ENCODE data around the gene STAP1. TPM values are rescaled to one million over a fixed set of nuclear protein-coding genes. Genes with fewer than 3 reads are reported as not detected.
"Not testable (repeated sequence)": the region's sequence is repeated elsewhere in the genome, so short reads cannot be mapped to it uniquely, and the experiment has no call there.

Gene STAP1
- total RNA-seq, 2 donors from 2014 or later, result 0.34 TPM; not detected in 1

GRCh38 chr4:67624939-67625338, 66.4 kb downstream of the STAP1 start:
- Histone ChIP-seq H3K4me1 (replicated peaks) (no peaks in the 10 kb centered on the region), H3K27ac (no peak overlapping the region), H3K4me3 (no peak overlapping the region), H3K9me3 (no peaks in the 10 kb centered on the region), H3K27me3 (replicated peaks; ENCODE audit: insufficient read depth) (no peaks in the 10 kb centered on the region), H3K36me3 (peaks cover 0 to 8% of the 10 kb centered on the region in 2 donors)
- intact Hi-C loops (cut with DNase I), result no loop called here
- WGBS, result 66% methylated on average over 3 of the region's 3 CpGs
- TF ChIP-seq POLR2AphosphoS5 (IDR thresholded peaks at IDR 0.05), result no peak
- no peak for TF ChIP-seq POLR2A (IDR thresholded peaks at IDR 0.05)
- no peak for TF ChIP-seq CTCF (IDR thresholded peaks at IDR 0.05)
- no peak for DNase-seq (ENCODE audit: low spot score)

- Histone ChIP-seq H3K36me3 (no peaks in the 10 kb centered on the region), H3K4me1 (replicated peaks) (no peaks in the 10 kb centered on the region), H3K27ac (no peak overlapping the region), H3K4me3 (no peak overlapping the region), H3K9me3 (no peaks in the 10 kb centered on the region), H3K27me3 (replicated peaks; ENCODE audit: insufficient read depth) (no peaks in the 10 kb centered on the region)
- 89% methylated on average over 3 of the region's 3 CpGs for WGBS
- intact Hi-C loops (cut with DNase I), result no loop called here
- TF ChIP-seq CTCF (IDR thresholded peaks at IDR 0.05) (no peak), POLR2A (IDR thresholded peaks at IDR 0.05) (no peak), POLR2AphosphoS5 (IDR thresholded peaks at IDR 0.05) (no peak)
- no peak for DNase-seq (ENCODE audit: low spot score)
These were observed 74.0 kb downstream of the STAP1 start for GRCh38 chr4:67632492-67632891.

GRCh38 chr4:67634741-67635140, 76.2 kb downstream of the STAP1 start:
- Histone ChIP-seq H3K36me3 (peaks cover 0 to 4% of the 10 kb centered on the region in 2 donors), H3K4me1 (replicated peaks) (no peaks in the 10 kb centered on the region), H3K27ac (no peak overlapping the region), H3K9me3 (no peaks in the 10 kb centered on the region), H3K4me3 (no peak overlapping the region), H3K27me3 (replicated peaks; ENCODE audit: insufficient read depth) (no peaks in the 10 kb centered on the region)
- WGBS, result 46% methylated on average over 2 of the region's 2 CpGs
- no peak for TF ChIP-seq POLR2AphosphoS5 (IDR thresholded peaks at IDR 0.05)
- no peak for DNase-seq (ENCODE audit: low spot score)
- intact Hi-C loops (cut with DNase I), result no loop called here

GRCh38 chr4:67635331-67635730, 76.8 kb downstream of the STAP1 start:
- 80% methylated on average over 2 of the region's 2 CpGs for WGBS
- H3K27me3 ChIP-seq (replicated peaks; ENCODE audit: insufficient read depth), result no peaks in the 10 kb centered on the region
- no peaks in the 10 kb centered on the region for H3K9me3 ChIP-seq
- intact Hi-C loops (cut with DNase I), result no loop called here
- H3K4me1 ChIP-seq (replicated peaks), result no peaks in the 10 kb centered on the region
- H3K27ac ChIP-seq, result no peak overlapping the region
- TF ChIP-seq POLR2A (IDR thresholded peaks at IDR 0.05), result no peak
- no peak for TF ChIP-seq CTCF (IDR thresholded peaks at IDR 0.05)
- TF ChIP-seq POLR2AphosphoS5 (IDR thresholded peaks at IDR 0.05), result no peak
- peaks cover 0 to 4% of the 10 kb centered on the region in 2 donors for H3K36me3 ChIP-seq
- no peak overlapping the region for H3K4me3 ChIP-seq
- DNase-seq (ENCODE audit: low spot score), result no peak

GRCh38 chr4:67636978-67637377, 78.5 kb downstream of the STAP1 start:
- H3K4me3 ChIP-seq; H3K36me3 ChIP-seq; H3K9me3 ChIP-seq; H3K27me3 ChIP-seq (replicated peaks; ENCODE audit: insufficient read depth); H3K27ac ChIP-seq; DNase-seq (ENCODE audit: low spot score); H3K4me1 ChIP-seq (replicated peaks); intact Hi-C loops (cut with DNase I): not testable (repeated sequence)
- WGBS, result 95% methylated on average over 21 of the region's 30 CpGs

GRCh38 chr4:67638136-67638535, 79.6 kb downstream of the STAP1 start:
- intact Hi-C loops (cut with DNase I), result no loop called here
- Histone ChIP-seq H3K27ac (no peak overlapping the region), H3K4me1 (replicated peaks) (no peaks in the 10 kb centered on the region), H3K27me3 (replicated peaks; ENCODE audit: insufficient read depth) (no peaks in the 10 kb centered on the region), H3K4me3 (no peak overlapping the region), H3K36me3 (peaks cover 0 to 4% of the 10 kb centered on the region in 2 donors), H3K9me3 (no peaks in the 10 kb centered on the region)
- TF ChIP-seq CTCF (IDR thresholded peaks at IDR 0.05), result no peak
- no peak for TF ChIP-seq POLR2A (IDR thresholded peaks at IDR 0.05)
- no peak for TF ChIP-seq POLR2AphosphoS5 (IDR thresholded peaks at IDR 0.05)
- 85% methylated on average over 5 of the region's 5 CpGs for WGBS
- no peak for DNase-seq (ENCODE audit: low spot score)
